NCI-H128 (cell line): ENCODE data around the gene PDE4B.
"Not testable (repeated sequence)": the region's sequence is repeated elsewhere in the genome, so short reads cannot be mapped to it uniquely, and the experiment has no call there.

ENCODE experiments used
- DNase-seq: peaks from one replicate; lab custom pipeline; 2025; ENCODE audit not compliant: unreplicated experiment; lab: John Stamatoyannopoulos, UW

Gene PDE4B

DNA sequence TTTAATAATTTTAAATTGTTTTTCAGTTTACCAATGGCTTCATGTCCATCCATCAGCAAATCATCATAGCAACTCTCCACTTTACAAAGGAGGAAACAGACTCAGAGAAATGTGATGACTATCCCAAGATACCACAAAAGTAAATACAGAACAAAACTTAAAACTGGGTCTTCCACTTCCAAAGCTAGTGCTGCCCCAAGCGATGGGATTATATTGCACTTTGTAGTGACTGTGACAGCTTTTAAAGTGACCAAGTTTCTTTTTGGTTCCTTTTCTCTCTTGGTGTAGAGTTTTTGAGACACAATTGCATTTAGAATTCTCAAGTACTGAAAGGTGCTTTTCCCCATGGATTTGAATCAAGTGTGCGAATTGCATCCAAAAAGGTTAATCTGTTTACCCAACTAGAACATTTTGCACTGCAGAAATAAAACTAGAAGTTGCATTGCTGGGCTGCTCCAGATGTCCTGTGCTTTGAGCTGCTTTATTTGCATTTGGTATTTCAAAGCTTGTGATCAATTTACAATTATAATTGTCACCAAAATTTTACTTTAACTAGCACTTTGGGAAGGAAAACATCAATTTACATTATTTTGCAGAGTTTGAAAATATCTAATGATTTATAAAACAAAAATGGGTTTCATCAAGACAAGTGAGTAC is 320.2 kb downstream of the PDE4B start:
- no peak for DNase-seq

DNA sequence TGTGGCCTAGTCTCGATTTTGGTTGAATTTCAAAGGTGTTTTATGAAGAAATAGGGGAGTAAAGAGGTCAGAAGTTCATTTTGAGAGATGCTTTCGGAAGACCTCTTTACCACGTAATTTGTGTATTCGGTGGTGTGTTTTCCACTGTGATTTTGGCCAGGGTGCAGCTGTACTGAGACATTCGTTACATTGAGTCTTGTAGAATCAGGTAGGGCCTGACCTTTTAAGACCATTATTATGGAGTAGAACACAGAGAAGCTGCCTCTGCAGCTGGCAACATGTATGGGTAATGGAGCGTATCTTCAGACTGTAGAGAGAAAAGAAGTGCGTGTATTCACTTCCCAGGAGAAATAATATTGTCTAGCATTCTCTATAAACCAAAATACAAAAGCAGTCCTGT is 326.5 kb downstream of the PDE4B start:
- no peak for DNase-seq

DNA sequence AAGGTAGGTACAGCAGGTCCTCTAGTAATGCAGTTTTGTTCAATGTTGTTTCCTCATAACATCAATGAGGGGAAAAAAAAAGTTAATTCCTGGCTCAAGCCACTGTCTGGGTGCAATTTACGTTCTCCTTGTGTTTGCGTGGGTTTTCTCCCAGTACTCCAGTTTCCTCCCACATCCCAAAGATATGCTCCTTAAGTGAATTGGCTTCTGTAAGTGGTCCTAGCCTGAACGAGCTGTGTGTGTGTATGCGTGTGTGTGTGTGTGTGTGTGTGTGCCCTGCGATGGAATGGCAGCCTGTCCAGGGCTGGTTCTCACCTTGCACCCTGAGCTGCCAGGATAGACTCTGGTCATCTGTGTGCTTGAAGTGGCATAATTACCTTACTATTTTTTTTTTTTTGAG is 332.0 kb downstream of the PDE4B start:
- DNase-seq, result no peak

DNA sequence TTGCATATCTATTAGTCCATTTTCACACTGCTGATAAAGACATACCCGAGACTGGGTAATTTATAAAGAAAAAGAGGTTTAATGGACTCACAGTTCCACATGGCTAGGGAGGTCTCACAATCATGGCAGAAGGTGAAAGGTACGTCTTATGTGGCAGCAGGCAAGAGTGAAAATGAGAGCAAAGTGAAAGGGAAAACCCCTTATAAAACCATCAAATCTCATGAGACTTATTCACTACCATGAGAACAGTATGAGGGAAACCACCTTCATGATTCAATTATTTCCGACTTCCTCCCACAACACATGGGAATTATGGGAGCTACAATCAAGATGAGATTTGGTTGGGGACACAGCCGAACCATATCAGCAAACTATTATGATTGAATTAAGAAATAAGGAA is 335.9 kb downstream of the PDE4B start:
- DNase-seq, result not testable (repeated sequence)

DNA sequence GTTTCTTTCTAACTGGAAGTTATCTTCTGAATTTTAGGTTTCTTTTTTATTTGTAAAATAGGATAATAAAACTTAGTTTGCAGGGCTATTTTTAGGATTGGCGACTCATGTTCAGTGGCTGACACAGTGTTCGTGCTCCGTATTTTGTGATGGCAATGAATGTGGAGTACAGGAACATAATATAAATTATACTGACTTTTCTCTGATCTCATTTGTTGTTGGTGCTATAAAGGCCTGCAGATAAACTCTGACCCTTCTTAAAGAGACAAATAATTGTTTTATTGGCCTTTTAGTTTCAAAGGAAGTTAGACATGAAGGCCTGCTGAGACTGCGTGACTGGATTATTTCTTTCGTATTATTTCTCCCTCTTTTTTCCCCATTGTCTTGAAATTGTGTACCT is 339.6 kb downstream of the PDE4B start:
- no peak for DNase-seq

DNA sequence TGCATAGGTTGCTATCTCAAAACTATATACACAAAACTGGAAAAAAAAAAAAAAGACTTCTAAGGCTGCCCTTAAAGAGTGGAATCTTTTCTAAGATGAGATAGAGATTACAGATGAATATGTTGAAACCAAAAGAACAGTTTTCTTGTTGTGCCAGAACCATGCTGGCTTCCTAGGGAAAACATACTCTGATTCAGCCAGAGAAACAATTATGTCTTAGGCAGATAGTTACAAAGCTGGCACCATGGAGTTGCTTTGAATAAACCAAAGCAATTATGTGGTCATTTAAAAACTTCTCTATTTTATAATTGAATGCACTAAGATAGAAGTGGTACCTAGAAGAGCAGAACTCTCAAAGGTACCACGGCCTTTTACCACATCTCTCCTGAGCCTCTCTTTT is 341.3 kb downstream of the PDE4B start:
- DNase-seq, result no peak

DNA sequence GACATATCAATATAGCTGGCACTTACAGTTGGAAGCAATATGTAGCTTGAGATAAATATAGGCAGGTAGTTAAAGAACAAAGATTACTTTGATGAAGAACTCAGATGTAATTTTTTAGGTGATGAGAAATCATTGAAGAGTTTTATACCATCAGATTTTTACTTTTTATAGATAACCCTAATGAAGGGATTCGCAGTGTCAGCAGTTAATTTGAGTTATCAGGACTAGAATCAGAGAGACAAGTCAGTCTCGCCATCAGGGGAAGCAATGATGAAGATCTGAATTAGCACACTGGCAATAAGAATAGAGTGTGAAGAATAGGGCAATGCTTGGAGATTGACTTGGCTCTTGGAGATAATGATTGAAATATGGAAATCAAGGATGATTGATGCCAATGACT is 342.5 kb downstream of the PDE4B start:
- DNase-seq, result no peak

DNA sequence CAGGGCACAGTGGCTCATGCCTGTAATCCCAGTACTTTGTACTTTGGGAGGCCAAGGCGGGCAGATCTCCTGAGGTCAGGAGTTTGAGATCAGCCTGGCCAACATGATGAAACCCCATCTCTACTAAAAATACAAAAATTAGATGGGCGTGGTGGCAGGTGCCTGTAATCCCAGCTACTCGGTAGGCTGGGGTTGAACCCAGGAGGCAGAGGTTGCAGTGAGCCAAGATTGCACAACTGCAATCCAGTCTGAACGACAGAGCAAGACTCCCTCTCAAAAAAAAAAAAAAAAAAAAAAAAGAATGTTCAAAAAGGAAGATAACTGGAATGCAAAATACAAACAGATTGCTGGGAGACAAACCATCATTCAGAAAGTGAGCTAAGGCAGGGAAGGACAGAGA is 343.7 kb downstream of the PDE4B start:
- not testable (repeated sequence) for DNase-seq

DNA sequence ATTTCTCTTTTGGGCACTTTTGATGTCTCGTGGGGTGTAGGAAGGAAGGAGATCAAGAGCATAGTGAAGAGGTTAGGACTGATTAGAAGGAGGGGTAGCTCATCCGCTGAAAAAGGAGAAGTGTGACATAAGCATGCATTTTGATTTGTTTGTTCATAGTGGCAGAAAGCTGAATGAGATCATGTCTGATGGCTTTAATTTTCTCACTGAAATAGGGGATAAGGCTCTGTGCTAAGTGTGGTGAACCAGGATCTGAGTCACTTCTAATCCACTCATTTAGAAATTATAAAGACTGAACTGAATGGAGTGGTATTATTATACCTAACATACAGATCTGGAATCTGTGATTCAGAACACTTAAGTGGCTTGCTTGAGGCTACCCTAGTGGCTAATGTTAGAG is 344.5 kb downstream of the PDE4B start:
- no peak for DNase-seq

DNA sequence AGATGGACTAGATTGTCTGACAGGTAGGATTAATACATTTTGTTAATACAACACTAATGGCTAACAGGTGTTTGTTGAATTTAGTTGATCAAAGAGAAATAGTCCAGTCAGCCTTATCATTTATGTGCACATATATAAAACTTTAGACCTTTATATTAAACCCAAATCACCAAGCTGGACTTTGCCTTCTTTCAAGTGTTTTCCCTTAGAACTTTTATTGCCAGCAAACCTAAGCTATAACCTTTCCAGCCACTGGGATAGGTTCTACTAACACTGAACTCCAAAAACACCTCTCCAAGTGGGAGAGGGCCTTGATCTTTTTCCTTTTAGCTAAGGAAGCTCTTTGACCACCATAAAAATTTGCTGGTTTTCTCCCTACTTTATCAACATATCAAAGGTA is 345.9 kb downstream of the PDE4B start:
- DNase-seq, result no peak

DNA sequence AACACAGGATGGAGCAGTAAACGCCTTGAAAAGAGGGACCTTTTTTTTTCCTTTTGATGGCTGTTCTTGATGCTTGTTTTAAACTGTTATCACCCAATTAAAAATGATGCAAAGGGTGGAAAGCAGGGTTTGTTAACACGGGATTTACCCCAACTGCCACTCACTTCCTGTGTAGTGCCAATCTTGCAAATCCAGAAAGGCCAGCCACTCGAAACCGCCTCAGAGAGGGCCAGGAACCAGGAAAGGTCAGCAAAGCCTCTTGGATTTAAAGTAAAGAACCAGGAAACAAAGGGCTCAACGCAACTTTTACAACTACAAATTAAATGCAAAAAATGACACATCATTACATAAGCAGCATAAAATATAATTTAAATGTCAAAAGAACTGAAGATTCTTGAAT is 347.4 kb downstream of the PDE4B start:
- no peak for DNase-seq

DNA sequence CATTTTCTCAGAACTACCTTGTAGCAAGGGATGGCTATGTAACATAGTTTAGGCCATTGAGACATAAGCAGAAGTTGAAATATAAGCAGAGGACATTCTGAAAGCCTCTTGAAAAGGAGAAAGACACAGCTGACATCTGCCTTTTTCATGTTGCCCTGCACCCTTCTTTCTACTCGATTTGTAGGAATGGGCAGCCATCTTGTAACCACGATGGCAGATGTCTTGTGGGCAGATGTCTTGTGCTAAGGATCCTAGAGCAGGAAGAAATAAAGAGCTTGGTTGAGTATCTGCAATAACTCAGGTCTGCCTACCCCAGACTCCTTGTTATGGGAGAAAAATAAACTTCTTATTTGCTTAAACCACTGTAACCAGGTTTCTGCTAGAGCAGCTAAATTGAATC is 351.0 kb downstream of the PDE4B start:
- no peak for DNase-seq

DNA sequence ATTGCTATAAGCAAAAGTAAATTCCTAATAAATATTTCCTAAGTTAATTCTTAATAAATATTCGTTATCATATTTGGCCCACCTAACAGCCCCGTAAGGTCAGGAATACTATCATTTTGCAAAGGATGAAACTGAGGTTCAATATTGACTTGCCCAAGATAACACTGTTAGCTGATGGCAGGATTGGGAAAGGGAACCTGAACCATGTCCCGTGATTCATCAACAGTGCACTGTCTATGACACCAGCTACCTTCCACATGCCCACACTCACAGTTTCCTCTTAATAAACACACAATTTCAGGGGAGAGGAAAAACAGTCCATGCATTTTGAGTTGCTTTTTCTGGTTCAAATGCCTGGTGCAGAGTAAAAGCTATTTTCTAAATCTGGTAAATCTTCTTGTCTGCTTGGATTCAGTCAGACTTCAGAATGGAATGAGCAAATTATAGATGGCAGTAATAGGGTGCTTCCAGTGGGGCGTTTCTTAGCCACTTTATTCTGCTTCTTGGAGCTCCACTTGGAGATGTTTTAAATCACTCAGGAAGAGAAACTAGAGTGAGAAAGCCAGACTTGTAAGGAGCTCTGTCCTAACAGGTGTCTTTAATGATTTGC is 354.6 kb downstream of the PDE4B start:
- no peak for DNase-seq

DNA sequence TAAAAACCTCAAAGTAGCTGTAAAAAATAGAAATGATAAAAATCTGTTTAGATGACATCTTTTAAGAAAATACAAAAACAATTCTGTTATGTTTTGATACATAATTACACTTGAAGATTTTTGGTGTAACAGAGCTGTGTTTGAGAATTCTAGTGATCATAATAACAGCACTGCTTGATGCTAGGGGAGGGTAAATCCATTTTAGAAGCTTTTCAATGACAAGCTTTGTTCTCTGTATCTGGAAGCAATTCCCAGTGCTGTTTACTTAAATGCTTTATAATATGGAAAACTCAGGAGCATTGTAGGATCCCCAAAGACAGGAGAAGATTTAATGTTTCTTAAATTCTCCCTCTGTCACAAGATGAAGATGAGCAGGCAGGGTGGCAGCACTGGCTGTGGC is 359.3 kb downstream of the PDE4B start:
- no peak for DNase-seq

DNA sequence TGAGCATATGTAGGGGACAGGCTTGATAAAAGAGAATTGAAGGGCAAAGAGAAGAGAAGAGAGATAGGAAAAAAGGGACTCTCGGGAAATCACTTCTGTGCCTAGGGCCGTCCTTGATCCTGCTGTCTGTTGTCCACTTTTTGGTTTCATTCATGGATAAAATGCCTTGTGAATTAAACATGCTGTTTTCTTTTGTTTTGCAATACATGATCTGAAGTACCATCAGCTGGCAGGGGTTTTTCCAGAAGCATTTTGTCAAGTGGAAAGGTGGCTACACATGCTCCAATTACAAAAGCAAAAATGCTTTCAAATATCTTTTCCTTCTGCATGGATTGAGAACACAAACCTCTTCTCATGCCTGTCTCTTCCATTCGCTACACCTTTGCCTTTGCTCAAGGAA is 361.7 kb downstream of the PDE4B start:
- DNase-seq, result no peak

DNA sequence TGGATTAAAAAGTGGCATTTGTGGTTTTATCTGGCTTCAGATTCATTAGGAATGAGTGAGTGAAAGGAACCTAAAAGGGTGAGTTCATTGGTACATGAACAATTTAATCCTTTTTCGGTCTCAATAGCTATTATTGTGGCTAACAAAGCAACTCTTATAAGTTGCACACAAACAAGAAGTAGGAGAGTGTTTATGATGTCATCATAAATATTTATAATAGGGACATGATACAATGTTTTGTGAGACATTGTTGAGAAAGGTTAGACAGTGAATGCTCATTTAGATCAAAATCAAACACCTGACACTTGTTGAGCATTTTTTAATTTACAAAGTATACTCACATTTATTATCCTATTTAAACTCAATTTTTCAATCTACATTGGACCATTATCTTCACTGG is 363.4 kb downstream of the PDE4B start:
- DNase-seq, result no peak

DNA sequence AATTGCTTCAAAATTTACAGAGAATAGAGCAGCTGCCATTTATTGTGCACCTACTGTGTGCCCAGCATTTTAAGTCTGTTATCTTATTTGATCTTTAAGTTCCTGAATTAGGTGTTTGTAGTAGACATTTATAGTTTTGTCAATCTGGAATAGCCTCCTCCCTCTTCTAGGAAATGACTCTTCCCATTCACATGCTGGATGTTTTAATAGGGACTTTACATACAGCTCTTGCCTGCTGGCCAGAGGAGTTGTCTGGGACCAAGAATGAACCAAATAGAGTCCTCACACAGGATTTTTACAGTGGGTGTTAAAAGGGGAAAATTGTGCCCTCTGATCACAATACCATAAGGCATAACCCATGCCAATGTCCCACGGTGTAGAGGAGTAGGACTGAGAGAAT is 367.1 kb downstream of the PDE4B start:
- no peak for DNase-seq

DNA sequence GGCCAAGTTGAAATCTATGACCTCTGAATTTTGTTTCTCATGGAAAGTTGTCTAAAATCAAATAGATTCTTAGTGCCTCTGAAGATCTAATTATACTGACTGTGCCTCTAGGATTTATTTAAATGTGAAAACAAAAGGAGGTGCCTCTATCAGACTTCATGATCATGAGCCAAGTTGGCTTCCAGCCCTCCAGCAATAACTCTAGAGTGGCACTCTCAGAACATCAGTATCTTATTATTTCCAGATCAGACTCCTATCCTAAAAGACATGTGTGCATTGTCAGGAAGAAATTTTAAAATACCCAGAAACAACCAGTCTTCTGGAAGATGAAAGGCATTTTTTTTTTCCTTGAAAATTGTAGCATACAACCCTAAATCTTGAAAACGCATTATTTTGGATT is 368.0 kb downstream of the PDE4B start:
- no peak for DNase-seq

DNA sequence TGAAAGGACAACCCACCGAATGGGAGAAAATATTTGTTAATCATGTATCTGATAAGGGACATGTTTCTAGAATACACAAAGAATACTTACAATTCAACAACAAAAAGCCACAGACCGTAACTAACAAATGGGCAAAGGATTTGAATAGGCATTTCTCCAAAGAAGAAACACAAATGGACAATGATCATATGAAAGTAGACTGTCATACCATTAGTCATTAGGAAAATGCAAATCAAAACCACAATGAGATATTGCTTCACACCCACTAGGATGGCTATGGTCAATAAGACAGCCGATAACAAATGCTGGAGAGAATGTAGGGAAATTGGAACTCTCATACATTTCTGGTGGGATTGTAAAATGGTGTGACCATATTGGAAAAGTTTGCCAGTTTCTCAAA is 374.1 kb downstream of the PDE4B start:
- DNase-seq, result no peak

DNA sequence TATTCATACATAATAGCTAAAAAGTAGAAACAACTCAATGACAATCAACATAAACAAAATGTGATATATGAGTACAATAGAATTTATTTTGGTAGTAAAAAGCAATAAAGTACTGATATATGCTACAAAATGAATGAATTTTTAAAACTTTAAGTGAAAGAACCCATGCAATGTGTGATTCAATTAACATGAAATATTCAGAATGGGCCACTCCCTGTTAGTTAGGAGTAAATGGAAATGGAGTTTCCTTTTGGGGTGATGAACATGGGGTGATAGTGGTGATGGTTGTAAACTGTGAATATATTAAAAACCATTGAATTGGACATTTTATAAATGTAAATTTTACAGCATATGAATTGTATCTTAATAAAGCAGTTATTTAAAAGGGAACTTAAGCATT is 374.6 kb downstream of the PDE4B start:
- no peak for DNase-seq

DNA sequence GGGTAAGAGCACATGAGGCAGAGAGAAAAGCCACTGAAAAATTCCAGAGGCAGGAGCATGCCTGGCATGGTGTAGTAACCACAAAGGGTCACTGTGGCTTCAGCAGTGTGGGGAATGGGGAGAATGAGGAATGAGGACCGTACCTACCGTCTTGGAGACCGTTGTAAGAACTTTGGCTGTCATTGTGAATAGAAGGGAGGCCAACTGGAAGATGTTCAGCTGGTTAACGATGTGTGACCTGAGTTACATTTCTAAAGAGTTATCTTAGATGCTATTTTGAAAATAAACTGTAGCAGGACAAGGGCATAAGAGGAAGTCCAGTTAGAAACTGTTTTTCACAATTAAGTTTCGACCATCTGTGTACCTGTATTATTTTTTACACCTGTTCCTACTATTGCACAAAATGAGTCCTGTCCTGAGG is 375.8 kb downstream of the PDE4B start:
- DNase-seq, result no peak

DNA sequence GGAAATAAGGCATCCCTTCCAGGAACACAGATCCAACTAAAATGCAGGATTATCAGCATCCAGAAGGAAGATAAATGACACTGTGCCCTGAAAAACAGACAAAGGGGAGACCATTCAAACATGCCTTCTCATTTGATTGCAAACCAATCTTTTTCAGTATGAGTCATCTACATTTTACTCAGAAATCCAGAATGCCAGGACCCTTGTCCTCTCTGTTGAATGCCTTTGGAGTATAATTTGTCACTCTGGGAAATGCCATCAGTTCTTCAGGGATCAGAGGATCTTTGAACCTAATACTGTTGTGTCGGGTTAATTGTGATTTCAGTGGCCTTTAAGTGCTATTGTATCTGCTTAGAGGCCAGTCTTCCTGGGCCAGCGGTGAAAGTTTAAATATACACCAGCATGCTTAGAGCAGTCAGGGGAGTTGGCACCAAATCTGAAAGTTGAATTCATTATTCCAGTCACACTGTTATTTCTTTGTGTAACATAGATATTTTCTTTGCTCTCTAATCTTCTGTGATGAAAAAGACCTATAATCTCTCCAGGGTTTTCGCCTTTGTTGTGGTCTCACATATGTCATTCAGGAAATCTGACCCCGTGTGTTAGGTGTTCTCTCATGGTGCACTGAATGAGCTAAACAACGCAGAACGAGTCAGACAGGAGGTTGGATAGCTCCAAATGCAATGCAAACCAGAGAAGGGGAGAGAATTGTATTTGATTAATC is 376.4 kb downstream of the PDE4B start:
- no peak for DNase-seq

DNA sequence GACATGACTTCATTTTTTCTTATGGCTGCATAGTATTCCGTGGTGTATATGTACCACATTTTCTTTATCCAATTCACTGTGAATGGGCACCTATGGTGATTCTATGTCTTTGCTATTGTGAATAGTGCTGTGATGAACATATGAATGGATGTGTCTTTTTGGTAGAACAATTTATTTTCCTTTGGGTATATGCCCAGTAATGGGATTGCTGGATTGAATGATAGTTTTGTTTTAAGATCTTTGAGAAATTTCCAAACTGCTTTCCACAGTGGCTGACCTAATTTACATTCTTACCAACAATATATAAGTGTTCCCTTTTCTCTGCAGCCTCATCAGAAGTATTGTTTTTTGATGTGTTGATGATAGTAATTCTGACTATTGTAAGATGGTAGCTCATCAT is 379.6 kb downstream of the PDE4B start:
- no peak for DNase-seq
